ENCODE measurements around the gene KIF4A.

DNA sequence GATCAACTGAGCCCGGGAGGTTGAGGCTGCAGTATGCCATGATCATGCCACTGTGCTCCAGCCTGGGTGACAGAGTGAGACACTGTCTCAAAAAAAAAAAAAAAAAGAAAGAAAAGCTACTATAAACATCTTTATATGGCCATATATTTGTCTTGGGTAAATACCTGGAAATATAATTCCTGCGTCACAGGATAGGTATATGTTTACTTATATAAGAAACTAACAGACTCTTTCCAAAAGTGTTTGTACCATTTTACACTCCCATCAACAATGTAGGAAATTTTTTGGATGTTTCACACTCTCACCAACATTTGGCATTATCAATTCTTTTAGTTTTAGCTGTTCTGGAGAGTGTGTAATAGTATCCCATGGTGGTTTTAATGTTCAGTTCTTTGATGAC lies 42.7 kb upstream of the KIF4A start:
- TF ChIP-seq, protein P1, sequence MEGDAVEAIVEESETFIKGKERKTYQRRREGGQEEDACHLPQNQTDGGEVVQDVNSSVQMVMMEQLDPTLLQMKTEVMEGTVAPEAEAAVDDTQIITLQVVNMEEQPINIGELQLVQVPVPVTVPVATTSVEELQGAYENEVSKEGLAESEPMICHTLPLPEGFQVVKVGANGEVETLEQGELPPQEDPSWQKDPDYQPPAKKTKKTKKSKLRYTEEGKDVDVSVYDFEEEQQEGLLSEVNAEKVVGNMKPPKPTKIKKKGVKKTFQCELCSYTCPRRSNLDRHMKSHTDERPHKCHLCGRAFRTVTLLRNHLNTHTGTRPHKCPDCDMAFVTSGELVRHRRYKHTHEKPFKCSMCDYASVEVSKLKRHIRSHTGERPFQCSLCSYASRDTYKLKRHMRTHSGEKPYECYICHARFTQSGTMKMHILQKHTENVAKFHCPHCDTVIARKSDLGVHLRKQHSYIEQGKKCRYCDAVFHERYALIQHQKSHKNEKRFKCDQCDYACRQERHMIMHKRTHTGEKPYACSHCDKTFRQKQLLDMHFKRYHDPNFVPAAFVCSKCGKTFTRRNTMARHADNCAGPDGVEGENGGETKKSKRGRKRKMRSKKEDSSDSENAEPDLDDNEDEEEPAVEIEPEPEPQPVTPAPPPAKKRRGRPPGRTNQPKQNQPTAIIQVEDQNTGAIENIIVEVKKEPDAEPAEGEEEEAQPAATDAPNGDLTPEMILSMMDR (IDR thresholded peaks at IDR 0.05 in 8 of 11, conservative IDR thresholded peaks at IDR 0.05 in 3 of 11): no peak
- no peak for TF ChIP-seq POLR2A (IDR thresholded peaks at IDR 0.05)
